ENCODE measurements around the gene MYO1A. TPM values are rescaled to one million over a fixed set of nuclear protein-coding genes. Genes with fewer than 3 reads are reported as not detected.

The MYO1A gene
- total and polyA plus RNA-seq, 8 donors: 0.70 to 97.3 (median 17.4) TPM

GRCh38 chr12:57006809-57007475 is 43.0 kb downstream of the MYO1A start:
- H3K27ac ChIP-seq: peak overlapping the region in 4 of 5 donors; percentile 16 to 88 (median 73)
- H3K4me3 ChIP-seq: peak overlapping the region; percentile 92 to 98 (median 97)

DNA sequence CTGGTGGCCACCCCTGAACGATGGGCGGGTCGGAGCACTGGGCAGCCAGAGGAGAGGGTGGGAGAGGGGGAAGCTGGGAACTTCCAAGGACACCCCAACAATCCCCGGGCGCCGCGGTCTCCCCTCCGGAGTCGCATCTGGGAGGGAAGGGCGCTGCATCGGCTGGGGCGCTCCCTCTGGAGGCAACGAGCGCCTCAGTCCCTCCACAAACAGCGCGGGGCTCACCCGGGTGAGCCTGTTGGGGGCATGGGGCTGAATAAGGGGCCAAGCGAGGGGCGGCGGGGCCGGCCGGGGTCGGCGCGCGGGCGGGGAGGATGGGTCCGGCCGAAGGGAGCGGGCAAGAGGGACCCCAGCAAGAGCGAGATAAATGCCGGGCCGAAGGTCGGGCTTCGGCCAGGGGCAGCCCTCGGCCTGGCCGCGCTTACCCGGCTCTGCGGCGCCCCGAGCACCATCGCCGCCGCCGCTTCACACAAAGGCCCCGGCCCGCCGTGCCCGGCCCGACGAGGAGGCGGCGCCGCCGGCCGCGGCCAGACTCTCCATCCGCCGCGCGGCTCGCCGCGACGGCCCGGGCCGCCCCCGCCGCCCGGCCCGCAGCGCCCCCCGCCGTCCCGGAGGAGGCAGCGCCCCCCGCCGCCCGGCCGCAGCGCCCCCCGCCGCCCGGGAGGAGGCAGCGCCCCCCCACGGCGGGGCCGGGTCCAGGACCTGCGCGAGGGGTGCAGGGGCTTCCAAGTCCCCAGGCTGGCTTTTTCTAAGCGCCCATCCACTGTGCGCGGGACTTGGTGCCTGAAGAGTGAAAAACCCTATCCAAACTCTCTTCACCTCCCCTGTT is 43.7 kb downstream of the MYO1A start, which contains the start of gene ZBTB39:
Gene ZBTB39 (minus strand): TSS at position 567 of the 829 bp plus-strand sequence. CDS start 1,629 bp downstream, outside the sequence.
- Histone ChIP-seq H3K4me3 (peak within 1 kb of the TSS; percentile 92 to 98 (median 97)), H3K9me3 (no peaks in the 10 kb centered on the region), H3K4me1 (peaks cover 19 to 53% (median 39%) of the 10 kb centered on the region in 4 donors), H3K27ac (peak within 1 kb of the TSS; percentile 74 to 88 (median 84)), H3K36me3 (peaks cover 25 to 35% (median 32%) of the 10 kb centered on the region in 4 donors), H3K27me3 (no peaks in the 10 kb centered on the region)
- TF ChIP-seq POLR2AphosphoS5 (IDR thresholded peaks at IDR 0.05) (no peak), POLR2A (IDR thresholded peaks at IDR 0.05) (no peak), EP300 (IDR thresholded peaks at IDR 0.05) (no peak)
- TF ChIP-seq, protein P1, sequence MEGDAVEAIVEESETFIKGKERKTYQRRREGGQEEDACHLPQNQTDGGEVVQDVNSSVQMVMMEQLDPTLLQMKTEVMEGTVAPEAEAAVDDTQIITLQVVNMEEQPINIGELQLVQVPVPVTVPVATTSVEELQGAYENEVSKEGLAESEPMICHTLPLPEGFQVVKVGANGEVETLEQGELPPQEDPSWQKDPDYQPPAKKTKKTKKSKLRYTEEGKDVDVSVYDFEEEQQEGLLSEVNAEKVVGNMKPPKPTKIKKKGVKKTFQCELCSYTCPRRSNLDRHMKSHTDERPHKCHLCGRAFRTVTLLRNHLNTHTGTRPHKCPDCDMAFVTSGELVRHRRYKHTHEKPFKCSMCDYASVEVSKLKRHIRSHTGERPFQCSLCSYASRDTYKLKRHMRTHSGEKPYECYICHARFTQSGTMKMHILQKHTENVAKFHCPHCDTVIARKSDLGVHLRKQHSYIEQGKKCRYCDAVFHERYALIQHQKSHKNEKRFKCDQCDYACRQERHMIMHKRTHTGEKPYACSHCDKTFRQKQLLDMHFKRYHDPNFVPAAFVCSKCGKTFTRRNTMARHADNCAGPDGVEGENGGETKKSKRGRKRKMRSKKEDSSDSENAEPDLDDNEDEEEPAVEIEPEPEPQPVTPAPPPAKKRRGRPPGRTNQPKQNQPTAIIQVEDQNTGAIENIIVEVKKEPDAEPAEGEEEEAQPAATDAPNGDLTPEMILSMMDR (IDR thresholded peaks at IDR 0.05): peak in 3 of 7 experiments; percentile 29 to 71 (median 56)
- DNase-seq: peak; percentile 67 to 87
- 0 to 2% (median 1%) methylated on average over 8 to 94 of the region's 94 CpGs for WGBS, 5 donors
- intact Hi-C loops (cut with DNase I; ENCODE audit: low total_unique reads): loop anchor here (5.0 kb wide), 1 partner anchor 56 kb away; no protein-coding TSS in a partner anchor

More at GRCh38 chr12:57006809-57007475, 43.0 kb downstream of the MYO1A start:
- intact Hi-C loops (cut with DNase I; ENCODE audit: low total_unique reads): loop anchor here (5.0 kb wide), 1 partner anchor 55 kb away; no protein-coding TSS in a partner anchor
- 49 to 56% (median 52%) methylated on average over 10 of the region's 10 CpGs for WGBS, 5 donors
- no peak for TF ChIP-seq EP300 (IDR thresholded peaks at IDR 0.05)
- TF ChIP-seq POLR2AphosphoS5 (IDR thresholded peaks at IDR 0.05): no peak
- TF ChIP-seq, protein P1 (IDR thresholded peaks at IDR 0.05): peak in 2 of 7 experiments; percentile 4 to 18
- Histone ChIP-seq H3K4me1 (peaks cover 13 to 46% (median 32%) of the 10 kb centered on the region in 4 donors), H3K36me3 (peaks cover 25 to 29% (median 28%) of the 10 kb centered on the region in 4 donors), H3K9me3 (no peaks in the 10 kb centered on the region), H3K27me3 (no peaks in the 10 kb centered on the region)
- DNase-seq: no peak

DNA sequence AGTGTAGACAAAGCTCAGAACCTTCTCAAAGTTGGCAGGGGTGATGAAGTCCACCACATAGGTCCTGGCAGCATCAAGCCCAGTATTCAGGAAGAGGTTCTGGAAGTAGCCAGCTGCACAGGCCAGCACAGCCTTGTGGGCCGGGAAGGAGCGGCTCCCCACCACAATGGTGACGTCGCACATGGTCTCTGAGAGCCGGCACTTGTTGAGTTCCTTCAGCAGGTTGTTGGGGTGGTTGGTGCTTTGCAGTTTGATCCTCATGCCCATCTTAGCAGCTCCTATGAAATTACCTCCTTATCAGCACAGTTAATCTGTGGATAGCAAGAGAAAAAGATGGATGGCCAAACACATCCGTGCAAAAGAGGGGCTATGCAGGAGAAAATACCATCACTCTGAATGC is 45.3 kb downstream of the MYO1A start:
- intact Hi-C loops (cut with DNase I; ENCODE audit: low total_unique reads): loop anchor here (5.0 kb wide), 2 partner anchors 58 to 247 kb away; no protein-coding TSS in a partner anchor
- Histone ChIP-seq H3K4me3 (no peak overlapping the region), H3K36me3 (peaks cover 25 to 50% (median 43%) of the 10 kb centered on the region in 4 donors), H3K4me1 (peaks cover 19 to 55% (median 44%) of the 10 kb centered on the region in 4 donors), H3K27ac (no peak overlapping the region), H3K27me3 (no peaks in the 10 kb centered on the region), H3K9me3 (no peaks in the 10 kb centered on the region)
- DNase-seq: no peak
- TF ChIP-seq POLR2A (IDR thresholded peaks at IDR 0.05): no peak
- TF ChIP-seq, protein P1 (IDR thresholded peaks at IDR 0.05): no peak
- no peak for TF ChIP-seq EP300 (IDR thresholded peaks at IDR 0.05)
- TF ChIP-seq POLR2AphosphoS5 (IDR thresholded peaks at IDR 0.05): no peak
- 67 to 90% (median 85%) methylated on average over 6 of the region's 6 CpGs for WGBS, 5 donors

DNA sequence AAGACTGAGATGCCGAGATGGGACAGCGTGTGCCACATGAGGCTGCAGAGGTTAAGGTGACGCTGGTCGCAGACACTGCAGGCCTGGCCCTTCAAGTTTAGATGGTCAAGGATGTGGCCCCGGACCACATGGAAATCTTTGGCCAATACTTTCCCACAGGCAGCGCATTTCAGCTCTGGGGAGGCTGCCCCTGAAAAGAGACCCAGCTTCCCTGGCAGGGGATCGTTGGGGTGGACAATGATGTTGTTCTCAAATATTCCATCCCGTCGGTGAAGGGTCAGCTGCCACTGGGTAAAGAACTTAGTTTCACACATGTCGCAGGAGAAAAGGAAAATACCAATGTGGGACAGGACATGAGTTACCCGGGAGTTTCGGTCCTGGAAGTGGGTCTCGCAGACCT is 46.5 kb downstream of the MYO1A start:
- intact Hi-C loops (cut with DNase I; ENCODE audit: low total_unique reads): loop anchor here (5.0 kb wide), 1 partner anchor 246 kb away; no protein-coding TSS in a partner anchor
- H3K27ac ChIP-seq: no peak overlapping the region
- H3K4me1 ChIP-seq: peaks cover 19 to 50% (median 39%) of the 10 kb centered on the region in 4 donors
- H3K36me3 ChIP-seq: peaks cover 25 to 60% (median 51%) of the 10 kb centered on the region in 4 donors
- WGBS, 5 donors: 93 to 95% (median 94%) methylated on average over 13 of the region's 13 CpGs
- H3K4me3 ChIP-seq: no peak overlapping the region
- TF ChIP-seq POLR2AphosphoS5 (IDR thresholded peaks at IDR 0.05) (no peak), POLR2A (IDR thresholded peaks at IDR 0.05) (no peak), EP300 (IDR thresholded peaks at IDR 0.05) (no peak)
- TF ChIP-seq, protein P1 (IDR thresholded peaks at IDR 0.05): no peak
- H3K27me3 ChIP-seq: no peaks in the 10 kb centered on the region
- no peaks in the 10 kb centered on the region for H3K9me3 ChIP-seq
- DNase-seq: no peak

All from stomach (tissue), 9 donors.